H9 (cell line): Measurements from ENCODE around the gene FAM171A1. TPM values are rescaled to one million over a fixed set of nuclear protein-coding genes. Genes with fewer than 3 reads are reported as not detected.

ENCODE experiments used
- DNase-seq: peaks from one replicate; pipeline ENCODE4 v3.0.0-alpha.2; 2017
- H2AFZ ChIP-seq: one replicate; pipeline ENCODE4 v1.6.1; 2013; ENCODE audit warnings: mild to moderate bottlenecking, low read length, control low read depth, moderate library complexity
- H2AK5ac ChIP-seq: 2 replicates; pipeline ENCODE4 v1.6.1; 2013; ENCODE audit warnings: low read length, control low read depth, mixed read lengths; ENCODE audit not compliant: insufficient read length
- H2BK120ac ChIP-seq: one replicate; pipeline ENCODE4 v1.6.1; 2013; ENCODE audit warnings: low read depth, mild to moderate bottlenecking, low read length, control low read depth, inconsistent platforms; ENCODE audit not compliant: poor library complexity, severe bottlenecking
- H2BK12ac ChIP-seq: 2 replicates; pipeline ENCODE4 v1.6.1; 2013; ENCODE audit warnings: low read length, control low read depth, mixed read lengths, low read depth; ENCODE audit not compliant: insufficient read length
- H2BK15ac ChIP-seq: 2 replicates; pipeline ENCODE4 v1.6.1; 2013; ENCODE audit warnings: low read depth, low read length, control low read depth
- H2BK20ac ChIP-seq: one replicate; pipeline ENCODE4 v1.6.1; 2013; ENCODE audit warnings: low read depth, mild to moderate bottlenecking, low read length, control low read depth, inconsistent platforms; ENCODE audit not compliant: poor library complexity, severe bottlenecking
- H2BK5ac ChIP-seq: 2 replicates; pipeline ENCODE4 v1.6.1; 2013; ENCODE audit warnings: low read length, control low read depth, mixed read lengths; ENCODE audit not compliant: insufficient read length
- H3K14ac ChIP-seq: 2 replicates; pipeline ENCODE4 v1.6.1; 2013; ENCODE audit warnings: low read length, control low read depth; ENCODE audit not compliant: insufficient read depth
- H3K18ac ChIP-seq: 2 replicates; pipeline ENCODE4 v1.6.1; 2013; ENCODE audit warnings: low read depth, mild to moderate bottlenecking, mixed read lengths, low read length, control low read depth; ENCODE audit not compliant: insufficient read length
- H3K23ac ChIP-seq: 2 replicates; pipeline ENCODE4 v1.6.1; 2013; ENCODE audit warnings: low read length, control low read depth, mixed read lengths, low read depth; ENCODE audit not compliant: insufficient read length
- H3K23me2 ChIP-seq: 2 replicates; pipeline ENCODE4 v1.6.1; 2013; ENCODE audit warnings: low read depth, mild to moderate bottlenecking, mixed read lengths, low read length, control low read depth; ENCODE audit not compliant: insufficient read length, poor library complexity, severe bottlenecking
- H3K27ac ChIP-seq: 2 replicates; pipeline ENCODE4 v1.5.1; 2013; ENCODE audit warnings: low read length, control low read depth, mixed read lengths, low read depth; ENCODE audit not compliant: insufficient read length
- H3K27me3 ChIP-seq: 2 replicates; pipeline ENCODE4 v1.6.1; 2013; ENCODE audit warnings: low read length, control low read depth, inconsistent platforms; ENCODE audit not compliant: insufficient read depth
- H3K4ac ChIP-seq: 2 replicates; pipeline ENCODE4 v1.6.1; 2013; ENCODE audit warnings: low read depth, mild to moderate bottlenecking, control low read depth, inconsistent platforms, low read length, moderate library complexity
- H3K4me1 ChIP-seq: 2 replicates; pipeline ENCODE4 v1.6.1; 2013; ENCODE audit warnings: low read length, control low read depth, inconsistent platforms; ENCODE audit not compliant: insufficient read depth
- H3K4me2 ChIP-seq: 2 replicates; pipeline ENCODE4 v1.6.1; 2013; ENCODE audit warnings: low read length, control low read depth, mixed read lengths; ENCODE audit not compliant: insufficient read length, insufficient read depth
- H3K56ac ChIP-seq: 2 replicates; pipeline ENCODE4 v1.6.1; 2013; ENCODE audit warnings: low read depth, mild to moderate bottlenecking, mixed read lengths, low read length, control low read depth; ENCODE audit not compliant: insufficient read length
- H3K79me1 ChIP-seq: 2 replicates; pipeline ENCODE4 v1.6.1; 2013; ENCODE audit warnings: low read depth, mild to moderate bottlenecking, moderate library complexity, low read length, control low read depth, inconsistent platforms; ENCODE audit not compliant: insufficient read depth, poor library complexity, severe bottlenecking
- H3K79me2 ChIP-seq: 2 replicates; pipeline ENCODE4 v1.6.1; 2013; ENCODE audit warnings: low read length, control low read depth, inconsistent platforms; ENCODE audit not compliant: insufficient read depth
- H3K9ac ChIP-seq: 2 replicates; pipeline ENCODE4 v1.6.1; 2013; ENCODE audit warnings: low read length, control low read depth, mixed read lengths; ENCODE audit not compliant: insufficient read length; ENCODE audit errors: extremely low read depth
- H3K9me3 ChIP-seq: one replicate; pipeline ENCODE4 v1.6.1; 2013; ENCODE audit warnings: low read depth, low read length, inconsistent platforms; ENCODE audit not compliant: control insufficient read depth
- H3T11ph ChIP-seq: one replicate; pipeline ENCODE4 v1.6.1; 2013; ENCODE audit warnings: mild to moderate bottlenecking, low read length, control low read depth, inconsistent platforms
- H4K20me1 ChIP-seq: one replicate; pipeline ENCODE4 v1.6.1; 2013; ENCODE audit not compliant: control insufficient read depth, insufficient read length, insufficient read depth
- H4K5ac ChIP-seq: 2 replicates; pipeline ENCODE4 v1.6.1; 2013; ENCODE audit warnings: low read depth, mild to moderate bottlenecking, mixed read lengths, low read length, control low read depth; ENCODE audit not compliant: insufficient read length
- H4K8ac ChIP-seq: replicated peaks from 2 replicates; pipeline ENCODE4 v1.6.1; 2013; ENCODE audit warnings: low read length, control low read depth, mixed read lengths, low read depth; ENCODE audit not compliant: insufficient read length
- H4K91ac ChIP-seq: 2 replicates; pipeline ENCODE4 v1.6.1; 2013; ENCODE audit warnings: low read depth, mild to moderate bottlenecking, moderate library complexity, mixed read lengths, low read length, control low read depth; ENCODE audit not compliant: insufficient read length
- H3K27ac Mint-ChIP-seq, 3 experiments: 2 replicates in 2 of 3; 3 replicates in 1 of 3; pipeline ENCODE4 v1.8.0; 2020 to 2021; ENCODE audit warnings: mixed read lengths in 3 of 3, mild to moderate bottlenecking in 1 of 3, moderate library complexity in 1 of 3
- H3K27me3 Mint-ChIP-seq: 2 replicates; pipeline ENCODE4 v1.8.0; 2021; ENCODE audit warnings: low read depth, mild to moderate bottlenecking, moderate library complexity, mixed read lengths
- H3K36me3 Mint-ChIP-seq, 3 experiments: 2 replicates in 2 of 3; 3 replicates in 1 of 3; pipeline ENCODE4 v1.8.0; 2020 to 2021; ENCODE audit warnings: low read depth in 3 of 3, mixed read lengths in 3 of 3; ENCODE audit not compliant: insufficient read depth in 1 of 3
- H3K4me1 Mint-ChIP-seq, 2 experiments: 2 replicates each; pipeline ENCODE4 v1.8.0; 2020; ENCODE audit warnings: mixed read lengths in 2 of 2
- H3K4me3 Mint-ChIP-seq, 2 experiments: 2 replicates in 1 of 2; 3 replicates in 1 of 2; pipeline ENCODE4 v1.8.0; 2020 to 2021; ENCODE audit warnings: mild to moderate bottlenecking in 2 of 2, mixed read lengths in 2 of 2, moderate library complexity in 1 of 2
- H3K9me3 Mint-ChIP-seq, 2 experiments: 2 replicates in 1 of 2; 3 replicates in 1 of 2; pipeline ENCODE4 v1.8.0; 2020; ENCODE audit warnings: mild to moderate bottlenecking in 2 of 2, mixed read lengths in 2 of 2, moderate library complexity in 1 of 2
- CTCF ChIP-seq: fragments of 200-600 bp; sonication (generic); conservative IDR thresholded peaks from 3 replicates; pipeline ENCODE4 v1.8.0; 2021; ENCODE audit warnings: antibody characterized with exemption, mild to moderate bottlenecking
- WGBS: extraction: QIAGEN DNeasy Blood & Tissue Kit; methylation state at CpG from one replicate; pipeline ENCODE4 v1.1.7; 2013; ENCODE audit warnings: missing lambda C conversion rate, low lambda C conversion rate, mixed read lengths; ENCODE audit not compliant: insufficient read length; ENCODE audit errors: extremely low coverage; 5-methylcytosine and 5-hydroxymethylcytosine counted together
- total RNA-seq: library from RNA; stranded (reverse); gene quantifications from 2 replicates; pipeline ENCODE4 v1.2.1, GENCODE V29; 2021

Gene FAM171A1
- total RNA-seq, 1 experiment from 2014 or later = 37.4 TPM

GRCh38 chr10:15379078-15379477, 8.0 kb upstream of the FAM171A1 start:
- Histone ChIP-seq H2AFZ (no peak overlapping the region), H3K4ac (no peak overlapping the region), H3K27me3 (no peaks in the 10 kb centered on the region), H4K5ac (no peak overlapping the region), H3T11ph (no peak overlapping the region), H3K4me2 (no peak overlapping the region), H2AK5ac (no peak overlapping the region), H4K91ac (no peak overlapping the region), H3K23ac (no peak overlapping the region), H4K8ac (no peak overlapping the region), H2BK20ac (no peak overlapping the region), H3K27ac (no peak overlapping the region), H3K4me1 (no peaks in the 10 kb centered on the region; the same call in 1 of the 2 replicates), H2BK5ac (no peak overlapping the region), H2BK15ac (no peak overlapping the region), H4K20me1 (no peaks in the 10 kb centered on the region), H3K56ac (no peak overlapping the region), H3K9me3 (no peaks in the 10 kb centered on the region), H3K18ac (no peak overlapping the region), H2BK120ac (no peak overlapping the region), H3K14ac (no peak overlapping the region), H3K9ac (no peak overlapping the region), H3K23me2 (no peaks in the 10 kb centered on the region), H3K79me2 (no peaks in the 10 kb centered on the region), H3K79me1 (no peaks in the 10 kb centered on the region), H2BK12ac (no peak overlapping the region)
- no peaks in the 10 kb centered on the region for H3K36me3 Mint-ChIP-seq
- peaks cover 7 to 18% of the 10 kb centered on the region in 2 experiments for H3K4me1 Mint-ChIP-seq
- H3K4me3 Mint-ChIP-seq = no peak overlapping the region
- no peaks in the 10 kb centered on the region for H3K9me3 Mint-ChIP-seq
- H3K27me3 Mint-ChIP-seq = peaks cover 3% of the 10 kb centered on the region; the same call in 1 of the 2 replicates
- H3K27ac Mint-ChIP-seq = peak overlapping the region in 1 of 3 experiments; percentile 55; a peak in 2 of 7 replicates
- DNase-seq = no peak
- no CpG with 5 or more reads among the region's 5 CpGs for WGBS
- TF ChIP-seq CTCF = no peak
